Head of caudate nucleus (tissue), 42 donors: Measurements from ENCODE around the gene SLC38A4.

Source experiments
- DNase-seq, 42 donors: peaks; one replicate each; pipeline versions ENCODE4 v3.0.0 to v3.0.0-alpha.2; 2020 to 2021; ENCODE audit warnings: mixed read lengths in 7 of 42
- intact Hi-C: fragments of 100-400 bp; cut with DNase I; formaldehyde crosslinking; loops from one replicate; pipeline ENCODE4 v1.15.0; 2022

Gene SLC38A4

GRCh38 chr12:46824709-46825108 lies 1.1 kb downstream of the SLC38A4 start:
- no peak for DNase-seq
- intact Hi-C loops: no loop called here

GRCh38 chr12:46818642-46819041 lies 7.2 kb downstream of the SLC38A4 start:
- DNase-seq: no peak
- intact Hi-C loops: no loop called here

- intact Hi-C loops: no loop called here
- no peak for DNase-seq
These were observed 10.0 kb downstream of the SLC38A4 start for GRCh38 chr12:46815809-46816208.

- DNase-seq: no peak
- intact Hi-C loops: no loop called here
These were observed 11.7 kb downstream of the SLC38A4 start for GRCh38 chr12:46814143-46814542.

GRCh38 chr12:46811185-46811584 lies 14.6 kb downstream of the SLC38A4 start:
- no peak for DNase-seq

GRCh38 chr12:46808955-46809697 lies 16.7 kb downstream of the SLC38A4 start:
- intact Hi-C loops: no loop called here
- no peak for DNase-seq

More at GRCh38 chr12:46811185-46811584, 14.6 kb downstream of the SLC38A4 start:
- intact Hi-C loops: no loop called here

- intact Hi-C loops: no loop called here
These were observed 17.5 kb downstream of the SLC38A4 start for GRCh38 chr12:46808317-46808716.

GRCh38 chr12:46804054-46804453 lies 21.7 kb downstream of the SLC38A4 start:
- intact Hi-C loops: no loop called here
- DNase-seq: no peak

More at GRCh38 chr12:46808317-46808716, 17.5 kb downstream of the SLC38A4 start:
- DNase-seq: no peak

- intact Hi-C loops: no loop called here
- DNase-seq: no peak
These were observed 22.3 kb downstream of the SLC38A4 start for GRCh38 chr12:46803517-46803916.

- DNase-seq: no peak
- intact Hi-C loops: no loop called here
These were observed 24.5 kb downstream of the SLC38A4 start for GRCh38 chr12:46801293-46801692.

- intact Hi-C loops: no loop called here
- no peak for DNase-seq
These were observed 25.6 kb downstream of the SLC38A4 start for GRCh38 chr12:46800160-46800559.

GRCh38 chr12:46798648-46799047 lies 27.1 kb downstream of the SLC38A4 start:
- DNase-seq: no peak
- intact Hi-C loops: no loop called here

GRCh38 chr12:46798056-46798455 lies 27.7 kb downstream of the SLC38A4 start:
- intact Hi-C loops: no loop called here
- no peak for DNase-seq

GRCh38 chr12:46795988-46796387 lies 29.8 kb downstream of the SLC38A4 start:
- no peak for DNase-seq
- intact Hi-C loops: no loop called here

GRCh38 chr12:46794593-46795190 lies 31.1 kb downstream of the SLC38A4 start:
- intact Hi-C loops: no loop called here
- DNase-seq: no peak

- DNase-seq: no peak
- intact Hi-C loops: no loop called here
These were observed 32.9 kb downstream of the SLC38A4 start for GRCh38 chr12:46792925-46793324.

GRCh38 chr12:46790066-46790465 lies 35.7 kb downstream of the SLC38A4 start:
- no peak for DNase-seq
- intact Hi-C loops: no loop called here

GRCh38 chr12:46788072-46788887 lies 37.5 kb downstream of the SLC38A4 start:
- no peak for DNase-seq
- intact Hi-C loops: no loop called here

- intact Hi-C loops: no loop called here
- DNase-seq: no peak
These were observed 38.2 kb downstream of the SLC38A4 start for GRCh38 chr12:46787496-46788055.

GRCh38 chr12:46786774-46787173 lies 39.0 kb downstream of the SLC38A4 start:
- DNase-seq: no peak
- intact Hi-C loops: no loop called here
